Activated naive CD4-positive, alpha-beta T cell treated with anti-CD3 and anti-CD28 coated beads for 36 hours (primary cell): ENCODE measurements around the gene AJUBA. TPM values are rescaled to one million over a fixed set of nuclear protein-coding genes. Genes with fewer than 3 reads are reported as not detected.
"Not testable (repeated sequence)": the region's sequence is repeated elsewhere in the genome, so short reads cannot be mapped to it uniquely, and the experiment has no call there.

Source experiments
- CTCF ChIA-PET: fragments of 350-600 bp; sonication (Branson Sonifier 250); formaldehyde crosslinking; loops from one replicate; lab custom pipeline; 2021; ENCODE audit warnings: antibody characterized with exemption; lab: Charles Lee
- DNase-seq: peaks from one replicate; pipeline ENCODE4 v3.0.0-alpha.2; 2020
- H3K27ac Mint-ChIP-seq: one replicate; pipeline ENCODE4 v1.8.0; 2021; ENCODE audit warnings: mild to moderate bottlenecking, mixed read lengths
- H3K27me3 Mint-ChIP-seq: one replicate; pipeline ENCODE4 v1.8.0; 2021; ENCODE audit warnings: low read depth, mixed read lengths
- H3K36me3 Mint-ChIP-seq: one replicate; pipeline ENCODE4 v1.8.0; 2021; ENCODE audit warnings: low read depth, mixed read lengths
- H3K4me1 Mint-ChIP-seq: one replicate; pipeline ENCODE4 v1.8.0; 2021; ENCODE audit warnings: low read depth, mixed read lengths
- H3K4me3 Mint-ChIP-seq: one replicate; pipeline ENCODE4 v1.8.0; 2021; ENCODE audit warnings: mild to moderate bottlenecking, moderate library complexity, mixed read lengths
- H3K9me3 Mint-ChIP-seq: one replicate; pipeline ENCODE4 v1.8.0; 2021; ENCODE audit warnings: mixed read lengths
- intact Hi-C: fragments of 100-400 bp; cut with micrococcal nuclease; formaldehyde crosslinking; loops from one replicate; pipeline ENCODE4 v1.15.1; 2023
- total RNA-seq, 2 experiments: library from RNA; stranded (reverse); gene quantifications; one replicate each; pipeline ENCODE4 v1.2.3, GENCODE V29; 2021

AJUBA gene
- total RNA-seq, 2 experiments from 2014 or later = 2.1 to 2.8 TPM

DNA sequence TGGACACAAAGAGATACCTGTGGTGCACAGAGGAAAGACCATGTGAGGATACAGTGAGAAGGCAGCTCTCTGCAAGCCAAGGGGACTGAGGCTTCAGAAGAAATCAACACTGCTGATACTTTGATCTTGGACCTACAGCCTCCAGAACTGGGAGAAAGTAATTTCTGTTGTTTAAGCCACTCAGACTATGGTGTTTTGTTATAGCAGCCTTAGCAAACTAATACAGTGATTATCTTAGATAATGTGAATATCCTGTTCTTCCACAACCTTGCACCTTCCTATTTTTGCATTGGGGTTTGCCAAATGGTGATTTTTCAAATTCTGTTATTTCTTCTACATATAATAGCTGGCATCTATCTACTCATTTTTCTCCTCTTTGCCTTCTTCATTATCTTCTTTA lies 35.8 kb upstream of the AJUBA start:
- Mint-ChIP-seq H3K4me3 (no peak overlapping the region), H3K27me3 (no peaks in the 10 kb centered on the region), H3K27ac (no peak overlapping the region), H3K36me3 (peaks cover 7% of the 10 kb centered on the region), H3K9me3 (no peaks in the 10 kb centered on the region), H3K4me1 (peaks cover 39% of the 10 kb centered on the region)
- no peak for DNase-seq
- intact Hi-C loops = no loop called here
- CTCF ChIA-PET = no interaction called here

- Mint-ChIP-seq H3K27ac (no peak overlapping the region), H3K9me3 (no peaks in the 10 kb centered on the region), H3K36me3 (peaks cover 2% of the 10 kb centered on the region), H3K4me3 (no peak overlapping the region), H3K27me3 (no peaks in the 10 kb centered on the region), H3K4me1 (peaks cover 30% of the 10 kb centered on the region)
- CTCF ChIA-PET = interaction anchor here (0.6 to 1.6 kb wide), 4 partner anchors 10 to 43 kb away, joined by 3 to 8 read pairs (median 4); no protein-coding TSS in a partner anchor
- intact Hi-C loops = no loop called here
- DNase-seq = no peak
Observed at GRCh38 chr14:23017091-23017490, 34.7 kb upstream of the AJUBA start.

- intact Hi-C loops = no loop called here
- H3K9me3 Mint-ChIP-seq = no peaks in the 10 kb centered on the region
- no peak for DNase-seq
- H3K36me3 Mint-ChIP-seq = no peaks in the 10 kb centered on the region
- H3K27me3 Mint-ChIP-seq = no peaks in the 10 kb centered on the region
- peak overlapping the region; percentile 39 for H3K4me3 Mint-ChIP-seq
- H3K4me1 Mint-ChIP-seq = peaks cover 15% of the 10 kb centered on the region
- CTCF ChIA-PET = interaction anchor here (0.7 to 2.5 kb wide), 5 partner anchors 9 to 52 kb away, joined by 3 to 8 read pairs (median 3); no protein-coding TSS in a partner anchor
- H3K27ac Mint-ChIP-seq = peak overlapping the region; percentile 60
Observed at GRCh38 chr14:23015618-23016017, 33.3 kb upstream of the AJUBA start.

DNA sequence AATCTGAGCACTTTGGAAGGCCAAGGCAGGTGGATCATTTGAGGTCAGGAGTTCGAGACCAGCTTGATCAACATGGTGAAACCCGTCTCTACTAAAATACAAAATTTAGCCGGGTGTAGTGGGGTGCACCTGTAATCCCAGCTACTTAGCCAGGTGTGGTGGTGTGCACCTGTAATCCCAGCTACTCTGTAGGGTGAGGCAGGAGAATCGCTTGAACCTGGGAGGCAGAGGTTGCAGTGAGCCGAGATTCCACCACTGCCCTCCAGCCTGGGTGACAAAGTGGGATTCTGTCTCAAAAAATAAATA lies 31.4 kb upstream of the AJUBA start:
- DNase-seq, H3K9me3 Mint-ChIP-seq, H3K4me3 Mint-ChIP-seq, H3K27ac Mint-ChIP-seq, H3K27me3 Mint-ChIP-seq, intact Hi-C loops, H3K36me3 Mint-ChIP-seq: not testable (repeated sequence)
- CTCF ChIA-PET = interaction anchor here (0.9 kb wide), 1 partner anchor 8 kb away, joined by 4 read pairs; no protein-coding TSS in a partner anchor
- peaks cover 16% of the 10 kb centered on the region for H3K4me1 Mint-ChIP-seq

DNA sequence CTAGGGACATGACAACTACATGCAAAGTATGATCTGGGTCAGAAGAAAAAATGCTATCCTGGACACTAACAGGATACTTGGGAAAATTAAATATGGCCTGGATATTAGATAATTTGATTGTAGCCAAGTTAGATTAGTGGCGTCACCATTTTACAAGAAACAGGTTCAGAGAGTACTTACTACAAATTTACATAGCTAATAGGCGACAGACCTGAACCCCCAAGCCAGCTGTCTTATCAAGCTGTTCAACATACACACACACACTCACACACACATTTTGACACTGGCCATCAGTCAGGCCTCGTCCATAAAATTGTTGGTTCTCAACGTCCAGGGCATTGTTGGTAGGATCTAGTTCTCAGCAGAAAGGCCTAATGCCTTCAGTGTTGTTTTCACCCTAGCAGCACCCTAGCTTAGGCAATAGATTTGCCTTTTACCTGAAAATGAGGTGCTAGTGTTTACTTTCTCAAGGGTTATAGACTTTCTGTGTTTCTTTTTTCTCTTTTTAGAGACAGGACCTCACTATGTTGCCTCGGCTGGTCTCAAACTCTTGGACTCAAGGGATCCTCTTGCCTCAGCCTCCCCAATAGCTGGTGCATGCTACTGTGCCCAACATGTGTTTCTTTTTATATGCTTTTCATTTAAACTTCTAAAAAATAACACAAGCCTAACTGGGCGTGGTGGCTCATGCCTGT lies 30.9 kb upstream of the AJUBA start:
- no peaks in the 10 kb centered on the region for H3K27me3 Mint-ChIP-seq
- no peak for DNase-seq
- CTCF ChIA-PET = interaction anchor here (0.9 kb wide), 2 partner anchors 9 to 41 kb away, joined by 3 to 4 read pairs; no protein-coding TSS in a partner anchor
- no peaks in the 10 kb centered on the region for H3K36me3 Mint-ChIP-seq
- intact Hi-C loops = no loop called here
- H3K27ac Mint-ChIP-seq = no peak overlapping the region
- no peaks in the 10 kb centered on the region for H3K9me3 Mint-ChIP-seq
- peaks cover 21% of the 10 kb centered on the region for H3K4me1 Mint-ChIP-seq
- H3K4me3 Mint-ChIP-seq = no peak overlapping the region

- DNase-seq = peak; percentile 90
- Mint-ChIP-seq H3K36me3 (peaks cover 4% of the 10 kb centered on the region), H3K27ac (peak within 1 kb of the TSS; percentile 98), H3K4me1 (peaks cover 32% of the 10 kb centered on the region), H3K4me3 (peak within 1 kb of the TSS; percentile 97), H3K9me3 (no peaks in the 10 kb centered on the region), H3K27me3 (no peaks in the 10 kb centered on the region)
- CTCF ChIA-PET = interaction anchor here (0.6 to 2.2 kb wide), 8 partner anchors 14 to 100 kb away, joined by 3 to 11 read pairs (median 4); partner anchors contain the start of gene PSMB5
- intact Hi-C loops = loop anchor here (5.0 to 10.0 kb wide), 2 partner anchors 1105 to 1743 kb away; partner anchors contain the start of genes DCAF11, HNRNPC and NRL
Observed at GRCh38 chr14:23009939-23010726, 27.8 kb upstream of the AJUBA start, which contains the start of gene C14orf93. TSS of gene C14orf93 (minus strand) at chr14:23010143. CDS start at chr14:22999023, 11,120 bp downstream.

DNA sequence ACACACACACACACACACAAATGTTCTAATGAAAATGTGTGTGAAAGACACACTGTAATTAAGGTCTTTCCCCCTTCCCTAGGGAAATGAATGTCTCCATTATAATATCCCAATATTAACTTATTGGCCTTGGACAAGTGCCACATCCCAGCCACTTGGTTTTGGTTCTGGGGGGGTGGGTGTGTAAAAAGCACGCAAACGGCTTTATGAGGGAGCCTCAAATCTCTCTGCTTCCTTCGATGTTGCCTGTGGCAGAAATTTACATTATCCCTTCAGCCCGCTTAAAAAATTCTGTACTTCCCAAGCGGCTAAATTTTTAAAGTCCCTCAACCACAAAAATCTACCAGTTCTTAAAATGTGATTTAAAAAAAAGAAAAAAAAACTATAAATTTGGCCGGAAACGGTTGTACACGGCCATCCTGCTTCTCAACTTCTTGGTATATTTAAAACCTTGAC lies 27.2 kb upstream of the AJUBA start:
- Mint-ChIP-seq H3K27me3 (no peaks in the 10 kb centered on the region), H3K36me3 (peaks cover 4% of the 10 kb centered on the region), H3K4me1 (peaks cover 36% of the 10 kb centered on the region), H3K4me3 (peak overlapping the region; percentile 97), H3K27ac (peak overlapping the region; percentile 98), H3K9me3 (no peaks in the 10 kb centered on the region)
- intact Hi-C loops = loop anchor here (5.0 to 10.0 kb wide), 2 partner anchors 1105 to 1742 kb away; partner anchors contain the start of genes DCAF11, HNRNPC and NRL
- no peak for DNase-seq
- CTCF ChIA-PET = interaction anchor here (4.0 kb wide), 2 partner anchors 23 to 59 kb away, joined by 22 to 40 read pairs; no protein-coding TSS in a partner anchor

GRCh38 chr14:23008831-23009230 lies 26.5 kb upstream of the AJUBA start:
- CTCF ChIA-PET = interaction anchor here (0.6 to 4.0 kb wide), 5 partner anchors 14 to 84 kb away, joined by 3 to 40 read pairs (median 4); no protein-coding TSS in a partner anchor
- Mint-ChIP-seq H3K9me3 (no peaks in the 10 kb centered on the region), H3K27me3 (no peaks in the 10 kb centered on the region), H3K4me3 (peak overlapping the region; percentile 97), H3K4me1 (peaks cover 36% of the 10 kb centered on the region), H3K27ac (peak overlapping the region; percentile 98), H3K36me3 (peaks cover 4% of the 10 kb centered on the region)
- no peak for DNase-seq
- intact Hi-C loops = loop anchor here (5.0 to 10.0 kb wide), 2 partner anchors 1106 to 1742 kb away; partner anchors contain the start of genes DCAF11, HNRNPC and NRL

DNA sequence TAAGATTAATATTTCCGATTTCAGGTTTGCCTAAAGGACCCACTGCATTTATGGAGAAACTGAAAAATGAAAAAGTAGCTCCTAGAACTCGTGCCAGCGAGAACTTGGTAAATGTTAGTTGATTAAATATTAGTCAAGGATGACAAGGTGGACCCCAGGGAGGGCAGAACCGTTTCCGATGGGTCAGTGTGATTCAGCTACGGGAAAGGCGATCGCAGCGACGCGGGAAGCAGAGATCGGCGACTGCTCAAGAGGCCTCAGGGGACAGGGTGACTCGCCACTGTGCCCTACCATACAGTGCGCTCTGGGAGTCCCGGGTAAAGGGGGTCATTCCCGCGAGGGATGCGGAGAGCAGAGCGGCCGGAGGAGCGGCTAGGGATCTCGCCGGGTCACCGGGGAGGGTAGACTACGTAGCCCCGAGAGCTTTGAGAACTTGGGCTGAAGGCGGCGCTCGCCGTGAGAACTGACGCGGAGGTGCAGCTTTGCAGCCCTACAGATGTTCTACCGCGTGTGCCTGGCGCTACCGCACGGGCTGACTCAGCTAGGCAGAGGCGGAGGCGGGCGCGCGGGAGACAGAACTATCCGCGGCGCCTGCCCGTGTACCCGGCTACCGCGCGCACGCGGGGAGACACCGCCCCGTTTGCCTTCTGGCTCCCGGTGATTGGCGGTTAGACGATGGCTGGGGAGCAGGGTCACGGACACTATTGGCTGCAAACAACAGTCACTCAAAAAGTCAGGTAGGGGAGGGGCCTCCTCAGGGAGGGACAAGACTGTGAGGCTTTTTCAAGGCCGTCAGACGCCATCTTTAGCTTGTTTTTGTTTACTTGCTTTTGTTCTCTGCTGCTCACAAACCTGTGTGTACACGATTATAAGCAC lies 24.4 kb upstream of the AJUBA start:
- Mint-ChIP-seq H3K27ac (peak overlapping the region; percentile 98), H3K36me3 (peaks cover 4% of the 10 kb centered on the region), H3K27me3 (no peaks in the 10 kb centered on the region), H3K4me3 (peak overlapping the region; percentile 96), H3K4me1 (peaks cover 36% of the 10 kb centered on the region), H3K9me3 (no peaks in the 10 kb centered on the region)
- intact Hi-C loops = loop anchor here (1.0 to 10.0 kb wide), 13 partner anchors 19 to 1739 kb away; partner anchors contain the start of genes ACIN1, AJUBA, C14orf119 and CDH24
- CTCF ChIA-PET = interaction anchor here (0.5 to 4.0 kb wide), 34 partner anchors 10 to 423 kb away, joined by 3 to 41 read pairs (median 4); partner anchors contain the start of genes AJUBA, CDH24, HAUS4 and LRP10
- peak; percentile 99 for DNase-seq

DNA sequence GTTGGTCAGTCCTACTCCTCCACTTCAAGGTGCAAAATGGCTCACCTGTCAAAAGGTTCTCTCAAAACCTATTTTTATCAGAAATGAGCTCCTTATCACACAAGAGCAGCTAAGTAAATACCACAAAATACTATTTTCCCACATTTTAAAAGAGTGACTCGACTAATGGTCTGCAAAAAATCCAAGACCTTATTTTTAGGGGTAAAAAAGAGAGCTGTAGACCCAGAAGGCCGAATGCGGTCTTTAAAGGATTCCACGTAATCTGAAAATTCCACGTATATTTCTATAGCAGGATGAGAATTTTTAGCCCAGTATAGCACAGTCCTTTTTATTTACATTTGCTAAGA lies 23.8 kb upstream of the AJUBA start:
- Mint-ChIP-seq H3K4me1 (peaks cover 36% of the 10 kb centered on the region), H3K9me3 (no peaks in the 10 kb centered on the region), H3K27ac (peak overlapping the region; percentile 98), H3K4me3 (peak overlapping the region; percentile 96), H3K36me3 (peaks cover 4% of the 10 kb centered on the region), H3K27me3 (no peaks in the 10 kb centered on the region)
- CTCF ChIA-PET = interaction anchor here (0.6 to 4.0 kb wide), 25 partner anchors 11 to 422 kb away, joined by 3 to 41 read pairs (median 4); partner anchors contain the start of genes AJUBA, CDH24, LRP10 and PRMT5
- intact Hi-C loops = loop anchor here (2.0 to 10.0 kb wide), 4 partner anchors 49 to 1739 kb away; partner anchors contain the start of genes DCAF11, HAUS4, HNRNPC and NRL
- DNase-seq = no peak
